HEK293 (cell line): ENCODE data around the gene NRGN.
A peak's percentile ranks its signal among the peaks of the same experiment; 100 is the strongest.

Experiments used
- CTCF ChIP-seq: fragments of 450-650 bp; formaldehyde crosslinking; IDR thresholded peaks from 2 replicates; pipeline ENCODE4 v1.5.1; 2016; ENCODE audit warnings: missing biosample characterization, missing genetic modification characterization
- GLI2 ChIP-seq: fragments of 450-650 bp; formaldehyde crosslinking; IDR thresholded peaks from 2 replicates; pipeline ENCODE4; 2017; ENCODE audit warnings: missing biosample characterization, missing genetic modification characterization, low read depth, borderline replicate concordance
- KLF8 ChIP-seq: fragments of 450-650 bp; formaldehyde crosslinking; IDR thresholded peaks from 2 replicates; pipeline ENCODE4 v1.5.1; 2016; ENCODE audit warnings: missing biosample characterization, missing genetic modification characterization
- PATZ1 ChIP-seq: fragments of 450-650 bp; formaldehyde crosslinking; IDR thresholded peaks from 2 replicates; pipeline ENCODE4 v1.5.1; 2016; ENCODE audit warnings: missing biosample characterization, missing genetic modification characterization
- PBX3 ChIP-seq: sonication (generic); formaldehyde crosslinking; IDR thresholded peaks from 2 replicates; pipeline ENCODE4 v1.8.1; 2022; ENCODE audit warnings: mild to moderate bottlenecking, moderate library complexity, missing genetic modification reagents
- PRDM10 ChIP-seq: fragments of 450-650 bp; formaldehyde crosslinking; IDR thresholded peaks from 2 replicates; pipeline ENCODE4 v1.5.1; 2016; ENCODE audit warnings: missing biosample characterization, missing genetic modification characterization
- SCRT1 ChIP-seq: fragments of 450-650 bp; formaldehyde crosslinking; IDR thresholded peaks from 2 replicates; pipeline ENCODE4 v1.5.1; 2016; ENCODE audit warnings: missing biosample characterization, missing genetic modification characterization, borderline replicate concordance
- SCRT2 ChIP-seq: fragments of 450-650 bp; formaldehyde crosslinking; IDR thresholded peaks from 2 replicates; pipeline ENCODE4 v1.5.1; 2016; ENCODE audit warnings: missing biosample characterization, missing genetic modification characterization
- ZBTB8A ChIP-seq: fragments of 450-650 bp; formaldehyde crosslinking; IDR thresholded peaks from 2 replicates; pipeline ENCODE4 v1.5.1; 2016; ENCODE audit warnings: missing biosample characterization, missing genetic modification characterization
- ZEB2 ChIP-seq: fragments of 450-650 bp; formaldehyde crosslinking; IDR thresholded peaks from 2 replicates; pipeline ENCODE4 v1.5.1; 2016; ENCODE audit warnings: missing biosample characterization, missing genetic modification characterization
- ZFP37 ChIP-seq: fragments of 450-650 bp; formaldehyde crosslinking; IDR thresholded peaks from 2 replicates; pipeline ENCODE4 v1.5.1; 2016; ENCODE audit warnings: missing biosample characterization, missing genetic modification characterization
- ZNF112 ChIP-seq: fragments of 450-650 bp; formaldehyde crosslinking; IDR thresholded peaks from 2 replicates; pipeline ENCODE4 v1.5.0; 2017; ENCODE audit warnings: missing biosample characterization, missing genetic modification characterization
- ZNF140 ChIP-seq: fragments of 450-650 bp; formaldehyde crosslinking; IDR thresholded peaks from 2 replicates; pipeline ENCODE4 v1.5.1; 2016; ENCODE audit warnings: missing biosample characterization, missing genetic modification characterization
- ZNF148 ChIP-seq: fragments of 450-650 bp; formaldehyde crosslinking; IDR thresholded peaks from 2 replicates; pipeline ENCODE4 v1.5.0; 2017; ENCODE audit warnings: missing biosample characterization, missing genetic modification characterization, borderline replicate concordance
- ZNF16 ChIP-seq: fragments of 450-650 bp; formaldehyde crosslinking; IDR thresholded peaks from 2 replicates; pipeline ENCODE4 v1.5.1; 2016; ENCODE audit warnings: low read depth, missing biosample characterization, missing genetic modification characterization
- ZNF169 ChIP-seq: fragments of 450-650 bp; formaldehyde crosslinking; IDR thresholded peaks from 2 replicates; pipeline ENCODE4 v1.5.1; 2016; ENCODE audit warnings: missing biosample characterization, missing genetic modification characterization
- ZNF335 ChIP-seq: fragments of 450-650 bp; formaldehyde crosslinking; conservative IDR thresholded peaks from 2 replicates; pipeline ENCODE4 v1.5.1; 2016; ENCODE audit warnings: missing biosample characterization, missing genetic modification characterization
- ZNF362 ChIP-seq: fragments of 450-650 bp; formaldehyde crosslinking; IDR thresholded peaks from 2 replicates; pipeline ENCODE4 v1.5.1; 2016; ENCODE audit warnings: missing biosample characterization, missing genetic modification characterization
- ZNF394 ChIP-seq: fragments of 450-650 bp; formaldehyde crosslinking; IDR thresholded peaks from 2 replicates; pipeline ENCODE4 v1.5.1; 2016; ENCODE audit warnings: missing biosample characterization, missing genetic modification characterization, mild to moderate bottlenecking, moderate library complexity, borderline replicate concordance
- ZNF416 ChIP-seq: fragments of 450-650 bp; formaldehyde crosslinking; IDR thresholded peaks from 2 replicates; pipeline ENCODE4 v1.5.1; 2016; ENCODE audit warnings: missing biosample characterization, missing genetic modification characterization
- ZNF580 ChIP-seq: fragments of 450-650 bp; formaldehyde crosslinking; IDR thresholded peaks from 2 replicates; pipeline ENCODE4 v1.5.1; 2016; ENCODE audit warnings: missing biosample characterization, missing genetic modification characterization
- ZNF600 ChIP-seq: fragments of 450-650 bp; formaldehyde crosslinking; IDR thresholded peaks from 2 replicates; pipeline ENCODE4 v1.5.1; 2016; ENCODE audit warnings: missing biosample characterization, missing genetic modification characterization
- ZNF704 ChIP-seq: fragments of 450-650 bp; formaldehyde crosslinking; IDR thresholded peaks from 2 replicates; pipeline ENCODE4 v1.5.1; 2016; ENCODE audit warnings: missing biosample characterization, missing genetic modification characterization
- ZNF777 ChIP-seq: fragments of 450-650 bp; formaldehyde crosslinking; IDR thresholded peaks from 2 replicates; pipeline ENCODE4 v1.5.1; 2017; ENCODE audit warnings: missing biosample characterization, missing genetic modification characterization, borderline replicate concordance
- ZSCAN16 ChIP-seq: fragments of 450-650 bp; formaldehyde crosslinking; IDR thresholded peaks from 2 replicates; pipeline ENCODE4 v1.5.1; 2016; ENCODE audit warnings: missing biosample characterization, missing genetic modification characterization

The NRGN gene

GRCh38 chr11:124763156-124763947 lies 23.6 kb downstream of the NRGN start (continued):
- TF ChIP-seq ZNF148 (tag by site-specific recombination) = no peak
- TF ChIP-seq GLI2 (tag by site-specific recombination) = no peak
- peak; percentile 49 for TF ChIP-seq PATZ1 (tag by site-specific recombination)
- TF ChIP-seq ZNF16 (tag by site-specific recombination) = no peak
- TF ChIP-seq ZNF600 (tag by site-specific recombination) = no peak
- TF ChIP-seq ZSCAN16 (tag by site-specific recombination) = no peak
- TF ChIP-seq ZEB2 = peak; percentile 74
- TF ChIP-seq PRDM10 (tag by site-specific recombination) = no peak
- peak; percentile 67 for TF ChIP-seq ZNF335 (tag by site-specific recombination)
- TF ChIP-seq ZNF362 = peak; percentile 94
- no peak for TF ChIP-seq ZNF169
- TF ChIP-seq ZNF140 (tag by site-specific recombination) = no peak
- TF ChIP-seq KLF8 (tag by site-specific recombination) = no peak; the same call in 1 of the 2 replicates
- peak; percentile 69; the same call in 1 of the 2 replicates for TF ChIP-seq SCRT1 (tag by site-specific recombination)
- TF ChIP-seq ZNF112 (tag by site-specific recombination) = no peak
- no peak for TF ChIP-seq ZNF777 (tag by site-specific recombination)
- TF ChIP-seq ZBTB8A = peak; percentile 59
- TF ChIP-seq CTCF (tag by site-specific recombination) = peak; percentile 49; the same call in 1 of the 2 replicates
- TF ChIP-seq PBX3 (CRISPR knock-in tag) = no peak
- no peak for TF ChIP-seq ZNF704
- TF ChIP-seq ZFP37 = no peak
- no peak for TF ChIP-seq ZNF394 (tag by site-specific recombination)
- 0 out of 2 replicates have a peak, but pooled peaks have one; percentile 52 for TF ChIP-seq SCRT2 (tag by site-specific recombination)
- no peak for TF ChIP-seq ZNF580 (tag by site-specific recombination)
- no peak for TF ChIP-seq ZNF416 (tag by site-specific recombination)
